Skeletal muscle tissue (tissue), 4 donors: ENCODE measurements around the gene SPATA16. TPM values are rescaled to one million over a fixed set of nuclear protein-coding genes. Genes with fewer than 3 reads are reported as not detected.

ENCODE experiments used
- H3K27ac ChIP-seq: one replicate; pipeline ENCODE4 v1.7.0; 2013; ENCODE audit warnings: mild to moderate bottlenecking, low read depth, low read length, inconsistent platforms
- H3K27me3 ChIP-seq, 3 donors: one replicate each; pipeline ENCODE4 v1.7.0; 2013; ENCODE audit warnings: low read length in 3 of 3; ENCODE audit not compliant: control insufficient read depth in 3 of 3, insufficient read depth in 3 of 3
- H3K36me3 ChIP-seq, 3 donors: one replicate each; pipeline ENCODE4 v1.7.0; 2013; ENCODE audit warnings: low read length in 3 of 3; ENCODE audit not compliant: control insufficient read depth in 3 of 3, insufficient read depth in 3 of 3
- H3K4me1 ChIP-seq, 3 donors: one replicate each; pipeline ENCODE4 v1.7.0; 2013; ENCODE audit warnings: low read length in 3 of 3, mild to moderate bottlenecking in 3 of 3; ENCODE audit not compliant: control insufficient read depth in 3 of 3, insufficient read depth in 3 of 3
- H3K4me3 ChIP-seq, 3 donors: one replicate each; pipeline ENCODE4 v1.7.0; 2013; ENCODE audit warnings: low read length in 3 of 3
- H3K9ac ChIP-seq, 3 donors: one replicate each; pipeline ENCODE4 v1.7.0; 2013; ENCODE audit warnings: low read length in 3 of 3, mild to moderate bottlenecking in 3 of 3, moderate library complexity in 2 of 3, low read depth in 1 of 3
- H3K9me3 ChIP-seq, 3 donors: one replicate each; pipeline ENCODE4 v1.7.0; 2013; ENCODE audit warnings: low read length in 3 of 3; ENCODE audit not compliant: control insufficient read depth in 3 of 3
- total RNA-seq: library from RNA; depleted of rRNA; stranded (reverse); fragments of >200 nt; gene quantifications from one replicate; pipeline ENCODE4 v1.2.3, GENCODE V29; 2014
- donor health status: Osteomylitis.

Gene SPATA16
- total RNA-seq, 1 donor from 2014 or later = not detected

DNA sequence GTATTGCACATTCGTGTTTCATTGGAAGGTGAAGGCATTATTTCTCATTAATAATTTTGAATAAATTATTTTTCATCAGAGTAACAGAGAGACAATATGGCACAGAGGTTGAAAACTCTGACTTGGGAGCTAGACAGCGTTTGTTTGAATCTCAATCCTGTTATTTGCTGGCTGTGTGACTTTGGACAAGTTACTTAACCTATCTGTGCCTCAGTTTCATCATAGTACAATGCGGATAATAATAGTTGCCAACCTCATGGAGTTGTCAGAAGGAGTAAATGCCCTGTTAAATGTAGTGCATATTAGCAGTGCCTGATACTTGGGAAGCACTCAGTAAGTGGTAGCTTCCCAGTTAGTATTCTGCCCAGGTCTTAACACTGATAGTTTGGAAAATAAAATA, 151.7 kb downstream of the SPATA16 start:
- Histone ChIP-seq H3K9ac (no peak overlapping the region), H3K4me1 (no peaks in the 10 kb centered on the region), H3K36me3 (no peaks in the 10 kb centered on the region), H3K4me3 (no peak overlapping the region), H3K27ac (no peak overlapping the region), H3K27me3 (no peaks in the 10 kb centered on the region), H3K9me3 (no peaks in the 10 kb centered on the region)

DNA sequence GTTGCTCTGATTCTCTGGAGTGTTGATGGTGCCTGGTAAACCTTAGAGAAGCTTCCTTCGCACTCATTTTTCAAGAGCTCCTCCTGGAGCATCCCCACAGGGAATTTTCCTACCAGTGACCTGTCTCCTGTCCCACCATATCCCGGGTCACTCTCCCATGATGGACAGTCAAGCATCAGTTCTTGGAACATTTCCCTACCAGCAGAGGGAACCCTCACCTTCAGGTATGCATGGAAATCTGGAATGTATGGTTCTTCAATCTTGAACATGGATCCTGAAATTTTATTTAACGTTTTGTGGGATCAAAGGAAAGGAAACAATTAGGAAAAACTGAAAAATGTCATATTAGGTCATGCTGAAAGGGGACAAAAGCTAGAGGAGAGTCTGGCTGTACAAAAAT, 153.8 kb downstream of the SPATA16 start:
- Histone ChIP-seq H3K27ac (no peak overlapping the region), H3K36me3 (no peaks in the 10 kb centered on the region), H3K9me3 (no peaks in the 10 kb centered on the region), H3K4me3 (no peak overlapping the region), H3K9ac (no peak overlapping the region), H3K27me3 (no peaks in the 10 kb centered on the region), H3K4me1 (no peaks in the 10 kb centered on the region)

DNA sequence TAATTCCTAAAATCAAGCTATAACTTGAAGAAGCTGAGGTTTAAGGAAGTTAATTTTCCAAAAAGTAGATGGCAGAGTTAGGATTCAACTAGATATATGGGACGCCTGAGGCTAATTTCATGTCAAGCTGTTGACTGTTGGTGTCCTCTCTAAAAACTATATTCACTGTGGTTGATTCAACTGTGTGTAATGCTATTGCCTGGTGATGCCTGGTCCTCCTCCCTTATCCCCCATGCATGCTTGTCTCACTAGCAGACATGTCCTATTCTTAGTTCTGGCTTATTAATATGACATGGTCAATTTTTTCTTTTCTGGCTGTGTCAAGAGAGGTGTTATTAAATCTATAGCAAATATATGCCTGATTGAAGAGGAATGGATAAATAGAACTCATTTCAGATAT, 156.1 kb downstream of the SPATA16 start:
- Histone ChIP-seq H3K9me3 (no peaks in the 10 kb centered on the region), H3K4me1 (no peaks in the 10 kb centered on the region), H3K9ac (no peak overlapping the region), H3K27me3 (no peaks in the 10 kb centered on the region), H3K4me3 (no peak overlapping the region), H3K36me3 (no peaks in the 10 kb centered on the region), H3K27ac (no peak overlapping the region)

DNA sequence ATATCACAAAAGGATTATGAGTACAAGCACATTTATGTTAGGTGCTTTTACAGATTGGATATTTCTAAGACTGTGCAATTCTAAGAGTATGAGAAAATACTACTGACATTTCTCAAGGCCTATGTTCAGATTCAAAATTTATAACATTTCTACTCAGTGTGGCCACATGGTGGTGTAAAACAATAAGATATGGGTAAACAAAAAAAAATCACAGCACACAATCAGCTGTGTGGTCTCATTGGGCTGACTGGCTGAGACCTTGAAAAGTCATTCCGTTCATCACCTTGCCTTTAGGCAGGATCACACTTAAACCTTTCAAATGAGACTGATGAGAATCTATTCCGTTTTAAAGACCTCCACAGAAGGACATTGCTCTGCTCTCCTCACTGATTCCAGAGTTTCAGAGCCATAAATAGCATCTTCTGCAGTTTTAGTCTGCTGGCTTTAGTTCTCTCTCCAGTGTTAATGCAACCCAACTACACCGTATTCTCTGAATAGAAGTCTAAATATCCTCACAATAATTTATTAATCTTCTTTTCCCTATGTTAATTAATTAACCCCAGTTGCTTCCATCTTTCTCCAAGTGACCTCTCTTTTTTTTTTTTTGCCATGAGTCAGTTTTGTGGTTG, 158.2 kb downstream of the SPATA16 start:
- Histone ChIP-seq H3K9ac (no peak overlapping the region), H3K27ac (no peak overlapping the region), H3K9me3 (no peaks in the 10 kb centered on the region), H3K4me1 (no peaks in the 10 kb centered on the region), H3K36me3 (no peaks in the 10 kb centered on the region), H3K4me3 (no peak overlapping the region), H3K27me3 (no peaks in the 10 kb centered on the region)

DNA sequence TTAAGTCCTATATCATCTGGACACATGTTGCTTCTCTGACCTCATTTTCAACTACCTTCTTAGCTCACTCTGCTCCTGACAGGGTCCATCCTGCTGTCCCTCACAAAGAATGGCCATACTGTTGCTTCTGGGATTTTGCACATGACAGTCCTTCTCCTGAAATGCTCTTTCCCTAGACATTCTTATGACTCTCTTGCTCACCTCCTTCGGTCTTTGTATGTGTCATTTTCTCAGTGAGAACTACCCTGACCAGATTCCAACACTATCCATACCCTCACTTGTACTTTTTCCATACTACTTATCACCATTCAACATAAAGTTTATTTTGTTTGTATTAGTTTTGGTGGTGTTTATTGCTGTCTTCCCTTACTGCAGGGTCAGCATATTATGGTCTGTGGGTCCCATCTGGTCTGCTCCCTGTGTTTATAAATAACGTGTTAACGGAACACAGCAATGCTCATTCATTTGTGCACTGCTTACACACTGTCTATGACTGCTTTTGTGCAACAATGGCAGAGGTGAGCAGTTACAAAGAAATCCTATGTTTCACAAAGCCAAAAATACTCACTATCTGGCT, 159.5 kb downstream of the SPATA16 start:
- H3K27ac ChIP-seq = no peak overlapping the region
- no peaks in the 10 kb centered on the region for H3K4me1 ChIP-seq
- H3K36me3 ChIP-seq = no peaks in the 10 kb centered on the region
- H3K9ac ChIP-seq = no peak overlapping the region
- H3K27me3 ChIP-seq = no peaks in the 10 kb centered on the region
- H3K9me3 ChIP-seq = no peaks in the 10 kb centered on the region
- no peak overlapping the region for H3K4me3 ChIP-seq

DNA sequence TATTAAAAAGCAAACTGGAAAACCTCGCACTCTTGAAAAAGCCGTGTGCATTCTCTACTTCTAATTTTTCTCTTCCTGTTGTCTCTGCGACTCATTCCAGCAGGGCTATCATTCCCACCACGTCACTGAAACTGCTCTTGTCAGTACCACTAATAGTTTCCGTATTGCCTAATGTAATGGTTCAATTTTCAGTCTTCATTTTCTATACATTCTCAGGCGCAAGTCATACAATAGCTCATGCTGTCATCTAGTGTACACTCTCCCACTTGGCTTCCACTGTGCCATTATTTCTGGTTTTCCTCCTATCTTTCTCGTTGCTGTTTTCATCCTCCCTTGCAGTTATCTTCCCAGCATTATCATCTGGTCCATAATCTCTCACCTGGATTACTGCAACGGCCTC, 160.2 kb downstream of the SPATA16 start:
- Histone ChIP-seq H3K4me3 (no peak overlapping the region), H3K36me3 (no peaks in the 10 kb centered on the region), H3K9ac (no peak overlapping the region), H3K4me1 (no peaks in the 10 kb centered on the region), H3K9me3 (no peaks in the 10 kb centered on the region), H3K27me3 (no peaks in the 10 kb centered on the region), H3K27ac (no peak overlapping the region)

DNA sequence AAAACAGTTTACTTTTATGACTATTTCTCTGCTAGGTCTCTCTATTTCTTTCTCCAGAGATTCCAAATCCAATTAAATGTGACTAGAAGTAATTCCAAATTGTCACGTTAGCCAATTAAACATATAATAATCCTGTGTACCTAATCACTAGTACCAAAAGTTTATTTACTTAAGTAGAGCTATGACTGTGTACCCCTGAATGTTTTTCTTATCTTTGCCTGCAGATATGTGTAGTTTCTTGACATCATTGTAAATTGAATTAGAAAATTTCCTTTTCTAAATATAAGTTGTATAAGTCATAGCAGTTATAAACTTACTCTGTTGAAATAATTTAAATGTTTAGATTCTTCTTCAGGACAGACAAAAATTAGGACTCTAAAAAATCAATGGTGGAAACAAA, 163.3 kb downstream of the SPATA16 start:
- H3K27ac ChIP-seq = no peak overlapping the region
- H3K36me3 ChIP-seq = no peaks in the 10 kb centered on the region
- H3K4me1 ChIP-seq = no peaks in the 10 kb centered on the region
- H3K9me3 ChIP-seq = no peaks in the 10 kb centered on the region
- no peak overlapping the region for H3K4me3 ChIP-seq
- no peaks in the 10 kb centered on the region for H3K27me3 ChIP-seq
- no peak overlapping the region for H3K9ac ChIP-seq

DNA sequence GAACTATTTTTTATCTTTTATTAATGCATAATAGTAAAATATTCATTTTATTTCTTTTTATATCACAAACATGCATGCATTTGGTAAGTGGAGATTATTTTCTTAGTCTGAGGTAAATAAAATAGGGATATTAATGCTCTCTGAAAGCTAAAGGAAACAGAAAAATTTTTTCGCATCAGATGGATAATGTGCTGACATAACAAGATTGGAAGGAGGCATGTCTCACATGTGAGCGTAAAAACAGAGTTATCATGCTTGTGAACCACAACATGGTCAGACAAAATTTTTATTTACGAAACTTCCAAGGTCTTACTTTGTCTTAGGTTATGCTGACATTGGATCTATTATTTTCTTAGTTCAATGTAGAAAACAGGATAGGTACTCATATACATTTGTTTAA, 166.1 kb downstream of the SPATA16 start:
- Histone ChIP-seq H3K27me3 (no peaks in the 10 kb centered on the region), H3K9me3 (no peaks in the 10 kb centered on the region), H3K4me3 (no peak overlapping the region), H3K9ac (no peak overlapping the region), H3K4me1 (no peaks in the 10 kb centered on the region), H3K36me3 (no peaks in the 10 kb centered on the region), H3K27ac (no peak overlapping the region)

DNA sequence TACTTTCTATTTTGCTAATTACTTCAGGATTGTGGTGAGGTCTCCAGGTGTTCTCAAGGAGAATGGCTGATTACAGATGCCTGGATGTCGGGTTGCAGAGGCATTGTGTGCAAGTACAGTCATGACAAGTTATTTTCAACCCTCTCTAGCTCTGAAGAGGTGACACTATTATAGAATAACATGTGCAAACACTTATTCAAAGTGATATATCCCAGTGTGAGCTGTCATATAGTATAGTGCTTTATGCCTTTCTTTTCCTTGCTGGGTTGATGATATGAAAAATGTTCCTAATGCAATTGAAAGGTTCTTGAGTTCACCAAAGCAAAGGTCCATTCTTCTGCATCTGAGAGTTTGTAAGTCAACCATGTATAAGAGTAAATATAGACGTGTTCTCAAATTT, 167.2 kb downstream of the SPATA16 start:
- H3K4me3 ChIP-seq = no peak overlapping the region
- no peaks in the 10 kb centered on the region for H3K9me3 ChIP-seq
- no peaks in the 10 kb centered on the region for H3K36me3 ChIP-seq
- H3K4me1 ChIP-seq = no peaks in the 10 kb centered on the region
- H3K9ac ChIP-seq = no peak overlapping the region
- no peaks in the 10 kb centered on the region for H3K27me3 ChIP-seq
- no peak overlapping the region for H3K27ac ChIP-seq

DNA sequence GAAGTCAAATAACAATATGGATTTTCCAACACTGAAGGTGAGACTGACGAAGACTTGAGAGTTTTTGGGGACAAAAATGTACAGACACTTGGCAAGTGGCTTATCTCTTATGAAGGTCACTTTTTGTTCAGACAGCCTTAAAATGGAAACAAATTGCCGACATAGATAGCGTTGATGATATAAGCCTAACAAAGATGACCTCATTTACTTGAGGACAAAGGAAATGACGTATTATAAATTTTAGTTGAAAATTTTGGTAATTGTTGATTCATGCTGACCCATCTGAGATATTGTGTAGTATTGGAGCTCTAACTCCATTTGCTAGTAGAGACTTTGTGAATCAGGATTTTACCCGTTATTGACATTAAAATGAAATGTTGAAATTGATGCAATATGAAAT, 168.3 kb downstream of the SPATA16 start:
- no peaks in the 10 kb centered on the region for H3K36me3 ChIP-seq
- no peak overlapping the region for H3K9ac ChIP-seq
- no peak overlapping the region for H3K27ac ChIP-seq
- no peaks in the 10 kb centered on the region for H3K27me3 ChIP-seq
- no peak overlapping the region for H3K4me3 ChIP-seq
- no peaks in the 10 kb centered on the region for H3K4me1 ChIP-seq
- H3K9me3 ChIP-seq = no peaks in the 10 kb centered on the region
